K562 (cell line): Measurements from ENCODE around the gene UNC5C.

ENCODE experiments used
- CREBBP ChIP-seq: IDR thresholded peaks from one replicate; pipeline ENCODE4 v1.6.1; 2012; ENCODE audit warnings: low read depth, mild to moderate bottlenecking, control low read depth, inconsistent platforms, low read length
- POLR2A ChIP-seq: fragments of 450-650 bp; conservative IDR thresholded peaks from 2 replicates; pipeline ENCODE4 v1.6.1; 2016
- SRF ChIP-seq, 2 experiments: fragments of 250-450, 450-650 bp in 1 of 2; sonication (Bioruptor Pico) in 1 of 2; sonication (generic) in 1 of 2; formaldehyde crosslinking; IDR thresholded peaks; 2 replicates each; pipeline versions ENCODE4 v1.5.0 to v1.5.1; 2020 to 2022; ENCODE audit warnings: mild to moderate bottlenecking in 1 of 2, missing genetic modification reagents in 1 of 2
- ZZZ3 ChIP-seq: fragments of 450-650 bp; IDR thresholded peaks from 2 replicates; pipeline ENCODE4 v1.6.1; 2016; ENCODE audit warnings: antibody characterized with exemption, mild to moderate bottlenecking, moderate library complexity
- TF ChIP-seq, protein P1 (sequence below): fragments of 450-650 bp; conservative IDR thresholded peaks from 2 replicates; pipeline ENCODE4 v1.6.1; 2016; ENCODE audit warnings: missing genetic modification characterization, low read depth, mild to moderate bottlenecking, control low read depth, missing compliant biosample characterization
- TF ChIP-seq, protein P2 (sequence below): fragments of 450-650 bp; formaldehyde crosslinking; IDR thresholded peaks from 2 replicates; pipeline ENCODE4 v1.4.0; 2020; ENCODE audit warnings: mild to moderate bottlenecking, moderate library complexity
- TF ChIP-seq, protein P3 (sequence below): fragments of 450-650 bp; IDR thresholded peaks from 2 replicates; pipeline ENCODE4 v1.6.1; 2016; ENCODE audit warnings: missing biosample characterization, missing genetic modification characterization

- no peak for TF ChIP-seq ZZZ3
- TF ChIP-seq SRF (CRISPR knock-in tag; IDR thresholded peaks at IDR 0.05) = no peak
- TF ChIP-seq, protein P1, sequence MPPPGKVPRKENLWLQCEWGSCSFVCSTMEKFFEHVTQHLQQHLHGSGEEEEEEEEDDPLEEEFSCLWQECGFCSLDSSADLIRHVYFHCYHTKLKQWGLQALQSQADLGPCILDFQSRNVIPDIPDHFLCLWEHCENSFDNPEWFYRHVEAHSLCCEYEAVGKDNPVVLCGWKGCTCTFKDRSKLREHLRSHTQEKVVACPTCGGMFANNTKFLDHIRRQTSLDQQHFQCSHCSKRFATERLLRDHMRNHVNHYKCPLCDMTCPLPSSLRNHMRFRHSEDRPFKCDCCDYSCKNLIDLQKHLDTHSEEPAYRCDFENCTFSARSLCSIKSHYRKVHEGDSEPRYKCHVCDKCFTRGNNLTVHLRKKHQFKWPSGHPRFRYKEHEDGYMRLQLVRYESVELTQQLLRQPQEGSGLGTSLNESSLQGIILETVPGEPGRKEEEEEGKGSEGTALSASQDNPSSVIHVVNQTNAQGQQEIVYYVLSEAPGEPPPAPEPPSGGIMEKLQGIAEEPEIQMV = no peak
- TF ChIP-seq POLR2A = no peak
- no peak for TF ChIP-seq CREBBP
- TF ChIP-seq, protein P2, sequence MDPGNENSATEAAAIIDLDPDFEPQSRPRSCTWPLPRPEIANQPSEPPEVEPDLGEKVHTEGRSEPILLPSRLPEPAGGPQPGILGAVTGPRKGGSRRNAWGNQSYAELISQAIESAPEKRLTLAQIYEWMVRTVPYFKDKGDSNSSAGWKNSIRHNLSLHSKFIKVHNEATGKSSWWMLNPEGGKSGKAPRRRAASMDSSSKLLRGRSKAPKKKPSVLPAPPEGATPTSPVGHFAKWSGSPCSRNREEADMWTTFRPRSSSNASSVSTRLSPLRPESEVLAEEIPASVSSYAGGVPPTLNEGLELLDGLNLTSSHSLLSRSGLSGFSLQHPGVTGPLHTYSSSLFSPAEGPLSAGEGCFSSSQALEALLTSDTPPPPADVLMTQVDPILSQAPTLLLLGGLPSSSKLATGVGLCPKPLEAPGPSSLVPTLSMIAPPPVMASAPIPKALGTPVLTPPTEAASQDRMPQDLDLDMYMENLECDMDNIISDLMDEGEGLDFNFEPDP = no peak
- TF ChIP-seq, protein P3, sequence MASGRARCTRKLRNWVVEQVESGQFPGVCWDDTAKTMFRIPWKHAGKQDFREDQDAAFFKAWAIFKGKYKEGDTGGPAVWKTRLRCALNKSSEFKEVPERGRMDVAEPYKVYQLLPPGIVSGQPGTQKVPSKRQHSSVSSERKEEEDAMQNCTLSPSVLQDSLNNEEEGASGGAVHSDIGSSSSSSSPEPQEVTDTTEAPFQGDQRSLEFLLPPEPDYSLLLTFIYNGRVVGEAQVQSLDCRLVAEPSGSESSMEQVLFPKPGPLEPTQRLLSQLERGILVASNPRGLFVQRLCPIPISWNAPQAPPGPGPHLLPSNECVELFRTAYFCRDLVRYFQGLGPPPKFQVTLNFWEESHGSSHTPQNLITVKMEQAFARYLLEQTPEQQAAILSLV (tag) = no peak
Observed at GRCh38 chr4:95571577-95571976, 22.8 kb upstream of the UNC5C start.
